ENCODE measurements around the gene NUP188.
"Not testable (repeated sequence)": the region's sequence is repeated elsewhere in the genome, so short reads cannot be mapped to it uniquely, and the experiment has no call there.

Gene NUP188

GRCh38 chr9:128917151-128917849, 30.2 kb upstream of the NUP188 start:
- no peak for DNase-seq

DNA sequence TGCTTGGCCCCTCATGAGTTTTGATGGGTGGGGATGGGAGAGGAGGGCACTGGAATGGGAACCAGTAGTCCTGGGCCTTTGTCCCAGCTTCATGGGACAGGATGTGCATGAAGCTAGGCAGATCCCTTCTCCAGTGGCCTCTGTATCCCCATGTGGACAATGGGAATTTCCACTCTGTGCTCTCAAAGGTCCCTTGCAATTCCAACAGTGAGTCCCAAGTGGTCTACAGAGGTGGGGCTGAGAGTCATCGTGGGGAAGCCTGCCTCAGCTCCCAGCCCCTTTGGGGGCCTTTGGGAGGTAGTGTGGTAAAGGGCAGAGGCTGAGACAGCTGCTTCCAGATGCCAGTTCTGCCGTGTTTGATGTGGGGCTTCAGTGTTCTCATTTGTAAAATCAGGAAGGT, 28.6 kb upstream of the NUP188 start:
- DNase-seq, result no peak

DNA sequence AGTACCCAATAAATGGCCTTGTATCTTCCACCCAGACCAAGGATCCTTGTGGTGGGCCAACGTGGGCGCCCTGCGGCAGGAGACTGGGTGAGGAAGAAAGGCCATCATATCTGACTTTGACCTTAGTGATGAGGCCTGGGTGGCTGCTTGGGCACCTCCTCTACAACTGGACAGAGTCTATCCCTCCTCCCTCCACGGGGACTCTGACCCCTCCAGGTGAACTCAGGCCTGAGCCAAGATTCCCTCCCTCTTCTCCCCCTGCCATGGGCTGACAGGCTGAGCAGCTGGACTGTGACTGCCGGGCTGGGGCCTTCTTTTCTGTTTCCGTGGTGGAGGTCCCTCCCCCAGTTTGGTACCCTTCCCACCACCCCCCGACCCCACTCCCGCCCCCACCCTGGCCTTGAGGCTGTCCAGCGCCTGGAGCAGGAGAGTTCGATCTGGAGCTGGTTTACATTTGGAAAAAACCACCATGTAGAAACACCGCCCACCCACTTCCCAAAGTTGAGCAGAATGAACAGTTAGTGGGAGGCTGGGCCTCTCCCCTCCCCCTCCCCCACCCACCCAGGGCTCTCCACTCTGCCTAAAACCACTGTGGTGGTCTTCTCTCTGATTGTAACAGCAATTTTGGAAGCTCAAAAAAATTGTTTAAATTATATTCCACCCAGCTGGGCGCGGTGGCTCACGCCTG, 28.0 kb upstream of the NUP188 start:
- no peak for DNase-seq

DNA sequence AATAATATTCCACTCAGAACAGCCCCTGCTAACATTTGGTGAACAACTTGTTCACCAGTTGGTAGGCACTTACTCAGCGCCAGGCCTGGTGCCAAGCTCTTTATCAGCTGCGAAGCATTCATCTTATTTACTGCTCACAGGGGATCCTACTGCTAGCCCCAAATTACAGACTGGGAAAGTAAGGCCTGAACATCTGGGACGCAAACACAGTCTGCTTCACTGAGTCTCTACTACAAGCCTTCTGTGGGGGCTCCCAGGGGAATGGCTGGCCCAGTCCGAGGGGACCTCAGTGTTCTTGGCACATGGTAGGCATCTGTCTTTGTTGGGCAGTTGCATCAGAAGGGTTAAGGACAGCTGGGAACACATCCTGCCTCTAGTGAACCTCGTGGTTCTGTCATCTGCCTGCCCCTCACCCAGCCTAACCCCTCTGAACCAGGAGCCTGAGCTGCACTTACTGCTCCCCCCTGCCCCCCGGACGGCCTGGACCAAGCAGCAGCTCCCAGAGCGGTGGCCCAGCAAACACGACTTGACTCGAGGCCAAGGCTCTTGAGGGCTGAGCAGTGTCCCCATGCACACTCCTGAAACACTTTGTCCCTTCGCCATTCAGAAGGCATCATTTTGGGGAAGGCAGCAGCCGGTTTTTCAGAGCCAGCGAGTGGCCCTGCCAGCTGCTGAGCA, 27.0 kb upstream of the NUP188 start, which contains the start of gene PHYHD1:
TSS of gene PHYHD1 (plus strand) at position 602 of the 678 bp plus-strand sequence. CDS start 1,342 bp downstream, outside the sequence.
- DNase-seq, result no peak

DNA sequence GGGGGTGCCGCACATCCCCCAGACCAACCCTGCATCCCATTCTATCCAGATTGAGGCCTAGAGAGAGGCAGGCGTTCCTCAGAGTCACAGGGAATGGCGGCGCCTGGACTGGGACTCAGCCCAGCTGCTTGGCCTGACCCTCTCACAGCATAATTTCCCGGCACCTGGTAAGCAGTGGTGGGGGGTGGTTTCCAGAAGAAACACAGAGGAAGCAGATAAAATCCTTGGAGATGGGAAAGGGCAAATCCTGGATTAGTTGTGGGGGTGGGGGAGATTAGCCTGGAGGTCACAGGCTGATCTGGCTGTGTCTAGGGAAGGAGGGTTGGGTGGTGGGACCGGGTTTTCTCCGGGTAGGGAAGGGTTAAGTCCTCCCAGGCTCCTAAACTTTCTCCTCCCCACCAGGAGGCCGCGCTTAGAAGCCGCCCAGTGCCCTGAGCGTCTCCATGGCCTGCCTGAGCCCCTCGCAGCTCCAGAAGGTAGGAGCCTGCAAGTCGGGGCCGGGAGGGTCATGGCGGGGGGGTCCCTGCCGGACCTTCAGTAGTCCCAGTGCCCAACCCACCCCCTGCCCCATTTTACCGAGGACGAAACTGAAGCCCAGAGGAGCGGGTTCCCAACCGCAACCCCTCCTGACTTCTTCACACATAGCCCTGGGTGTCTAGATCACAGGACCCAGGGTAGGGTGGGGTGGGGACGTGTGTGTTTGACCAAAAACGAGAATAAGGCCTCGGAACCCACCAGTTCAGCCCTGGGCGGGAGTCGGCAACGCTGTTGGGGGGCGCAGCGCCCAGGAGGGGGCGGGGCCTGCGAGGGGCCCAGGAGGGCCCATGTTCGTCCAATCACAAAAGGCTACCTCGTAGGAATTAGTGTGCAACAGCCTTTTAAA, 25.4 kb upstream of the NUP188 start:
- no peak for DNase-seq

DNA sequence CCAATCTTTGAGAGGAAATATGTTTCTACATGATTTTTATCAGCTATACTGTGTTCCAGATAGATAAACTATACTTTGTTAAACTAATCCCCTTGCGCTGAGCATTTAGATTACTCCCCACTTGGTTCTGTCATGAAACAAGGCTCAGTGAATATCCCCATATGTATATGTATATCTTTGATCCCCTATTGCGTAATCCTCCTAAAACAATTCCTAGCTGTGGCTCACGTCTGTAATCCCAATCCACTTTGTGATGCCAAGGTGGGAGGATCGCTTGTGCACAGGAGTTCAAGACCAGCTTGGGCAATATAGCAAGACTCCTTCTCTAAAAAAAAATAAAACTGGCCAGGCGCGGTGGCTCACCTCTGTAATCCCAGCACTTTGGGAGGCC, 24.0 kb upstream of the NUP188 start:
- no peak for DNase-seq

DNA sequence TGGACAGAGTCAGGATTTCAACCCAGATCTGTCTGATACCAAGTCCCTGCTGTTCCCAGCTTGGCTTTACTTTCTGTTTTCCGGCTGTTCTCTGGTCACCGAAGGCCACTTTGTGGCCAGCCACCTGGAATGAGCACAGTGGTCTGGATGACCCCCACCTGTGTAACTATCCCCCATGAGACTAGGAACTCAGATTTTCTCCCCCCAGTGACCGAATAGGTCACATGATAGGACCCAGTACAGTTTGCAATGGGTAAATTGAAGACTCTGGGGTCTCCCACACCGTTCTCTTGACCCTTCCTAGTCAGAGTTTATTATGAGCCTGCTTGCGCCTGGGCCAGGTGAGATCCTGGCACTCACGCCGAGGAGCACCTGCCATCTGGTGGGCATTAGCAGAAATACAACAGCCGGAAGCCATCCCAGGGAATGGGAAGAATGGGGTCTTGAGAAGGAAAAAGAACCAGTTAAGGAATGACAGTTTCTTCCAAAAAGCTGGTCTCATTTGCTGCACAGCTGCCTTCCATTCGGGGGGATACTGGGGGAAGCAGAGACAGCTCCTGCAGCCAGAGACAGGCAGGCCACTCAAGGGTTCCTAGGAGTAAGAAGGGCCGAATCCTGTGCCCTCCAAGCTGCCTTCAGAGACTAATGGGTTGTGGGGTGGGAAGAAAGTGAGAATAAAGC, 19.6 kb upstream of the NUP188 start:
- peak; percentile 28 for DNase-seq

DNA sequence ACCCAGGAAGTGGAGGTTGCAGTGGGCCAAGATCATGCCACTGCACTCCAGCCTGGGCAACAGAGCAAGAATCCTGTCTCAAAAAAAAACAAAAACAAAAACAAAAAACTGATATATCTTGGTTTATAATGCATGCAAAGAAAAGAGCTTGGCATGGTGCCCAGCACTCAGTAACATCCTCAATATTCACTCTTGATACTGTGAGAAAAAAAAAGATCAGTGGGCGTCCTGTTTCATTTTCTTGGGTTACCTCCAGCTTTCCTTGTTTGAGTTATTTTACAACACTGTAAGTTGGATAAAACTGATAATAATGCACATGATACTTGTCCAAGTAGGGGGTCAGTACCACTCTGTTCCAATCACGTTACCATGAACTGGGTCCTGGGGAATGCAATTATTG, 18.9 kb upstream of the NUP188 start:
- DNase-seq, result peak; percentile 30

- DNase-seq, result no peak
Observed at GRCh38 chr9:128929560-128929959, 17.9 kb upstream of the NUP188 start.

DNA sequence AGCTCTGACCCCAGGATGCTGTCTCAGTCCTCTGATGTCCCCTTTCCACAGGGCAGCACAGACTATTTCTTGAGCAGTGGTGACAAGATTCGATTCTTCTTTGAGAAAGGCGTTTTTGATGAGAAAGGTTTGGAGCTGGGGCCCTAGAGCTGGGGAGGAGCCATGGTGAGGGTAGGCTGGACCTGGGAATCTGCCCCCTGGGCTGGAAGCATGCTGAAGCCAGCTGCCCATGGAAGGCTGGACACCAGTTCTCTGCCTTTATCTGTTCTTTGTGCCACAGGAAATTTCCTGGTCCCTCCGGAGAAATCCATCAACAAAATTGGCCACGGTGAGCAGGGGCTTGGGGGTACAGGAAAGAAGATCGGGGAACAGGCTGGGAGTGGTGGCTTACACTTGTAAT, 13.8 kb upstream of the NUP188 start:
- DNase-seq, result no peak

GRCh38 chr9:128936171-128936865, 11.2 kb upstream of the NUP188 start:
- DNase-seq, result no peak

- no peak for DNase-seq
Observed at GRCh38 chr9:128937310-128938165, 10.0 kb upstream of the NUP188 start.

GRCh38 chr9:128940271-128940921, 7.1 kb upstream of the NUP188 start:
- DNase-seq, result no peak

GRCh38 chr9:128940946-128941755, 6.3 kb upstream of the NUP188 start:
- DNase-seq, result no peak

- no peak for DNase-seq
Observed at GRCh38 chr9:128943832-128944620, 3.5 kb upstream of the NUP188 start.

DNA sequence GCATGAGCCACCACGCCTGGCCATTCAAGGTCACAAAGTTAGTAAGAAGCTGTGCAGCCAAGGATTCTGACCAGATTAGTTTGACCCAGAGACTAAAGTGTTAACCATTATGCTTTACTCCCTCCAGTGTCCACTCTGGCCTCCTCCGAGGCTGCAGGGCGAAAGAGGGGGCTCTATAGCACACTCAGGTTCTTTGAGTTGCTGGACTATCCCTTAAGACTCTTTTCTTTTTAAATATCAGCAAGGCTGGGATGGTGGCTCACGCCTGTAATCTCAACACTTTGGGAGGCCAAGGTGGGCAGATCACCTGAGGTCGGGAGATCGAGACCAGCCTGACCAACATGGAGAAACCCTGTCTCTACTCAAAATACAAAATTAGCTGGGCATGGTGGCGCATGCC, 2.5 kb upstream of the NUP188 start:
- DNase-seq, result not testable (repeated sequence)

- no peak for DNase-seq
Observed at GRCh38 chr9:128945798-128946501, 1.5 kb upstream of the NUP188 start.

Measured in inflammatory macrophage treated with lipopolysaccharide for 4 hours (primary cell).